Pancreas (tissue), 10 donors: Measurements from ENCODE around the gene SEMA3G. TPM values are rescaled to one million over a fixed set of nuclear protein-coding genes. Genes with fewer than 3 reads are reported as not detected.

Source experiments
- ATAC-seq, 4 donors: fragments of 200-7000 bp; cut with Tn5 transposase; one replicate each; pipeline versions ENCODE4 v1.8.0 to v1.9.1; 2020; ENCODE audit warnings: mild to moderate bottlenecking in 4 of 4, moderate library complexity in 4 of 4
- DNase-seq, 6 donors: peaks; one replicate each; pipeline ENCODE4 v3.0.0-alpha.2; 2020
- FAIRE-seq: peaks from 2 replicates; lab custom pipeline; 2012; peaks lifted over from hg19 to GRCh38; lab: Jason Lieb, UNC
- H3K27ac ChIP-seq, 4 donors: fragments of 200-600 bp; sonication (generic); 1 replicate in 3 of 4; 2 replicates in 1 of 4; pipeline versions ENCODE4 v1.5.0 to v1.8.0; 2020
- H3K27me3 ChIP-seq, 4 donors: fragments of 200-600 bp; one replicate each; pipeline ENCODE4 v1.8.0; 2021
- H3K36me3 ChIP-seq, 3 donors: fragments of 200-600 bp; sonication (generic) in 1 of 3; one replicate each; pipeline versions ENCODE4 v1.5.0 to v1.8.0; 2020 to 2021
- H3K4me1 ChIP-seq, 3 donors: fragments of 200-600 bp; one replicate each; pipeline ENCODE4 v1.8.0; 2021
- H3K4me3 ChIP-seq, 4 donors: fragments of 200-600 bp; sonication (generic) in 2 of 4; one replicate each; pipeline versions ENCODE4 v1.5.0 to v1.8.0; 2020 to 2021
- H3K9me3 ChIP-seq, 4 donors: fragments of 200-600 bp; one replicate each; pipeline ENCODE4 v1.8.0; 2021
- CTCF ChIP-seq, 4 donors: fragments of 200-600 bp; sonication (generic) in 3 of 4; IDR thresholded peaks; one replicate each; pipeline versions ENCODE4 v1.5.0 to v1.8.0; 2021; ENCODE audit warnings: antibody characterized with exemption in 4 of 4
- WGBS, 2 donors: extraction: QIAGEN DNeasy Blood & Tissue Kit; methylation state at CpG; one replicate each; pipeline ENCODE4 v1.1.7; 2013; 5-methylcytosine and 5-hydroxymethylcytosine counted together
- intact Hi-C, 3 donors: fragments of 100-400 bp; cut with DNase I; formaldehyde crosslinking; loops; one replicate each; pipeline versions ENCODE4 v1.11.1 to v1.14.2; 2022
- polyA plus RNA-seq, 2 donors: library from polyadenylated mRNA; stranded (reverse); fragments of 200-250 nt; gene quantifications; one replicate each; pipeline ENCODE4 v1.2.3, GENCODE V29; 2013
- total RNA-seq, 6 donors: library from RNA; stranded (reverse); fragmentation: NEBNext Ultra II Directional in 4 of 6; extraction: Animal tissue kit (Norgen Biotek cat#: 25700) in 4 of 6; gene quantifications; one replicate each; pipeline versions ENCODE4 v1.2.1 to v1.2.4, GENCODE V29; 2021 to 2023
- donor health status: healthy with polysubstance abuse.
- donor health status: DM: no; HTN: no; CAD: no; lungs with moderate emphysema.
- donor health status: DM: no; HTN: no; CAD: no.
- donor health status: control.
- donor health status: control.
- donor health status: Bipolar disorder and iron deficiency.
- donor health status: DM: yes; HTN: yes; CAD: no.
- donor health status: DM: no; HTN: no; CAD: no.
- donor health status: DM: no; HTN: no; CAD: no.
- donor health status: DM: yes; HTN: yes; CAD: no.

The SEMA3G gene
- total and polyA plus RNA-seq, 8 donors, result 0.75 to 5.4 (median 2.8) TPM

DNA sequence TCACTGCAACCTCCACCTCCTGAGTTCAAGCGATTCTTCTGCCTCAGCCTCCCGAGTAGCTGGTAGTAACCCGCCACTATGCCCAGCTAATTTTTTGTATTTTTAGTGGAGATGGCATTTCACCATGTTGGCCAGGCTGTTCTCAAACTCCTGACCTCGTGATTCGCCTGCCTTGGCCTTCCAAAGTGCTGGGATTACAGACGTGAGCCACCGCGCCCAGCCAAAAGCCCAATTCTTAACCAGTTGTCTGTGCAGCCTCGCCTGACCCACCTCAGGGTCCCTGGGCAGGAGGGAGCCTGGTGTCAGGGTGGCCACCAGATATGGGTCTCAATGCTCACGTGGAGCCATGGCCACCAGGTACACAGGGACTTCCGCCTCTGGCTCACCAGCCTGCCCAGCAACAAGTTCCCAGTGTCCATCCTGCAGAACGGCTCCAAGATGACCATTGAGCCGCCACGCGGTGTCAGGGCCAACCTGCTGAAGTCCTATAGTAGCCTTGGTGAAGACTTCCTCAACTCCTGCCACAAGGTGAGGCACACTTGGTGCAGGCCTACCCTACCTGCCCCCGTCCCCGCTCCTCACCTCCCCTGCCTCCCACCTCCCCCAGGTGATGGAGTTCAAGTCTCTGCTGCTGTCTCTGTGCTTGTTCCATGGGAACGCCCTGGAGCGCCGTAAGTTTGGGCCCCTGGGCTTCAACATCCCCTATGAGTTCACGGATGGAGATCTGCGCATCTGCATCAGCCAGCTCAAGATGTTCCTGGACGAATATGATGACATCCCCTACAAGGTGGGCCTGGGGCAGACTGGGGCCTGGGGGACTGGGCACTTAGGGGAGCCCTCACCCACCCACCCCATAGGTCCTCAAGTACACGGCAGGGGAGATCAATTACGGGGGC is 48.6 kb downstream of the SEMA3G start:
- intact Hi-C loops, result no loop called here
- H3K27me3 ChIP-seq, result no peaks in the 10 kb centered on the region
- TF ChIP-seq CTCF (IDR thresholded peaks at IDR 0.05), result no peak
- ATAC-seq (no peak), FAIRE-seq (no peak), DNase-seq (peak in 3 of 6 donors; percentile 14 to 48 (median 39))
- peaks cover 0 to 11% (median 0%) of the 10 kb centered on the region in 3 donors for H3K36me3 ChIP-seq
- no peak overlapping the region for H3K4me3 ChIP-seq
- H3K9me3 ChIP-seq, result no peaks in the 10 kb centered on the region
- WGBS, 2 donors, result 89 to 93% methylated on average over 25 of the region's 25 CpGs
- no peak overlapping the region for H3K27ac ChIP-seq
- H3K4me1 ChIP-seq, result no peaks in the 10 kb centered on the region

- no peaks in the 10 kb centered on the region for H3K4me1 ChIP-seq
- peak in 3 of 6 donors; percentile 14 to 48 (median 42) for DNase-seq
- FAIRE-seq, result no peak
- peaks cover 0 to 11% (median 0%) of the 10 kb centered on the region in 3 donors for H3K36me3 ChIP-seq
- no peaks in the 10 kb centered on the region for H3K27me3 ChIP-seq
- no peak overlapping the region for H3K4me3 ChIP-seq
- WGBS, 2 donors, result 79 to 95% methylated on average over 8 of the region's 8 CpGs
- no peaks in the 10 kb centered on the region for H3K9me3 ChIP-seq
- intact Hi-C loops, result no loop called here
- ATAC-seq, result no peak
- H3K27ac ChIP-seq, result no peak overlapping the region
- no peak for TF ChIP-seq CTCF (IDR thresholded peaks at IDR 0.05)
Measured at GRCh38 chr3:52395503-52395865, 49.4 kb downstream of the SEMA3G start.

GRCh38 chr3:52394751-52395502 is 50.0 kb downstream of the SEMA3G start:
- FAIRE-seq, result no peak
- no peak for TF ChIP-seq CTCF (IDR thresholded peaks at IDR 0.05)
- H3K27ac ChIP-seq, result no peak overlapping the region
- intact Hi-C loops, result no loop called here
- WGBS, 2 donors, result 90 to 91% methylated on average over 10 of the region's 10 CpGs
- DNase-seq, result peak in 3 of 6 donors; percentile 15 to 69 (median 45)
- no peaks in the 10 kb centered on the region for H3K27me3 ChIP-seq
- no peak for ATAC-seq
- H3K4me1 ChIP-seq, result no peaks in the 10 kb centered on the region
- H3K9me3 ChIP-seq, result no peaks in the 10 kb centered on the region
- H3K36me3 ChIP-seq, result peaks cover 0 to 11% (median 0%) of the 10 kb centered on the region in 3 donors
- H3K4me3 ChIP-seq, result no peak overlapping the region

DNA sequence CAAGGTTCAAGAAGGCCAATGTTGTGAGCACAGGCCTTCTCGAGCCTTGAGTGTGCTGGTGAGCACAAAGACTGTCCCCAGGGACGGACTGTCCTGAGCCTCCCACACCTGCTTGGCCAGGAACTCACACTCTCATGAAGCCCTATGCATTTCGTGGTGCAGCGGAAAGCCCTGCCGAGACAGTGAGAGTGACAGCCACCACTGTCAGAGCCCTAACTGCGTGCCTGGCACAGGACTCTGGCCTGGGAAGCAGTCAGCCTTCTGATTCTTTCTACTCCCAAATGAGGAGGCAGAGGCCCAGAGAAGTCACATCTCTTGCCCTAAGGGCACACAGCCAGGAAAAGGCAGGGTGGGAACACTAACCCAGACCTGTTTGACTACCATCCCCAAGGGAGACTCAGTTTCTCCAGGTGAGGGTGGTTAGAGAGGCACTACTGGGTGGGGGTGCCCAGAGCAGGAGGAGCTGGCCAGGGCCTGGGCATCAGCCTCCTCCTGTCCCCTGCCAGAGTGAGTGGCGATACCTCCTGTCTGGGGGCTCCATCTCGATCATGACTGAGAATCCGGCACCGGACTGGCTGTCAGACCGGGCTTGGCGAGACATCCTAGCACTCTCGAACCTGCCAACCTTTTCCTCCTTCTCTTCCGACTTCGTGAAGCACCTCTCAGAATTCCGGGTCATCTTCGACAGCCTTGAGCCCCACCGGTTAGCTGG is 50.8 kb downstream of the SEMA3G start:
- ATAC-seq, result no peak
- H3K27me3 ChIP-seq, result no peaks in the 10 kb centered on the region
- TF ChIP-seq CTCF (IDR thresholded peaks at IDR 0.05), result no peak
- H3K27ac ChIP-seq, result no peak overlapping the region
- peaks cover 0 to 11% (median 0%) of the 10 kb centered on the region in 3 donors for H3K36me3 ChIP-seq
- DNase-seq, result peak in 3 of 6 donors; percentile 20 to 38 (median 36)
- intact Hi-C loops, result no loop called here
- WGBS, 2 donors, result 90 to 93% methylated on average over 18 of the region's 18 CpGs
- no peak for FAIRE-seq
- no peaks in the 10 kb centered on the region for H3K4me1 ChIP-seq
- H3K4me3 ChIP-seq, result no peak overlapping the region
- H3K9me3 ChIP-seq, result no peaks in the 10 kb centered on the region
